ENCODE measurements around the gene ABHD16A. TPM values are rescaled to one million over a fixed set of nuclear protein-coding genes. Genes with fewer than 3 reads are reported as not detected.

Gene ABHD16A
- total RNA-seq, 1 donor from 2014 or later, result 21.3 TPM

DNA sequence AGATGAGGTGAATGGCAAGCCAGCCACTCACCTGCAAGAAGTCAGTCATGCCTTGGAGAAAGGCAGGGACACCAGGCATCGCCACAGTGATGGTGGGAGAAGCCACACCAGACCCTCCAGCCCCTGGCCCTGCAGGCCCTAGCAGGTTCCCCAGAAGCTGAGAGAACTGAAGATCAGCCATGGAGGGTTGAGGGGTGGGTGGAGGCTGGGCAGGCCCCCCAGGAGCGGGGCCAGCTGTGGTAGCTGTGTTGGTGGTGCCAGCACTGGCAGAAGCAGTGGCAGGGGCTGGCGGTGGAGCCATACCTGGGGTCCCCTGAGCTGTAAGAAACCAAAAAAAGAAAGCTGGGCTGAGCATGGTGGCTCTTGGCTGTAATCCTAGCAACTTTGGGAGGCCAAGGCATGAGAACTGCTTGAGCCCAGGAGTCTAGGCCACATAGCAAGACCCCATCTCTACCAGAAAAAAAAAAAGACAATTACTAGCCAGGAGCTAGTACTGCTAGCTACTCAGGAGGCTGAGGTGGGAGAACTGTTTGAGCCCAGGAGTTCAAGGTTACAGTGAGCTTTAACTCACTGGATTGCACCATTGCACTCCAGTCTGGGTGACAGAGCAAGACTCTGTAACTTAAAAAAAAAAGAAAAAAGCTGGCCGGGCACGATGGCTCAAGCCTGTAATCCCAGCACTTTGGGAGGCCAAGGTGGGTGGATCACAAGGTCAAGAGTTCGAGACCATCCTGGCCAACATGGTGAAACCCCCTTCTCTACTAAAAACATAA lies 60.1 kb downstream of the ABHD16A start:
- TF ChIP-seq, protein P1, sequence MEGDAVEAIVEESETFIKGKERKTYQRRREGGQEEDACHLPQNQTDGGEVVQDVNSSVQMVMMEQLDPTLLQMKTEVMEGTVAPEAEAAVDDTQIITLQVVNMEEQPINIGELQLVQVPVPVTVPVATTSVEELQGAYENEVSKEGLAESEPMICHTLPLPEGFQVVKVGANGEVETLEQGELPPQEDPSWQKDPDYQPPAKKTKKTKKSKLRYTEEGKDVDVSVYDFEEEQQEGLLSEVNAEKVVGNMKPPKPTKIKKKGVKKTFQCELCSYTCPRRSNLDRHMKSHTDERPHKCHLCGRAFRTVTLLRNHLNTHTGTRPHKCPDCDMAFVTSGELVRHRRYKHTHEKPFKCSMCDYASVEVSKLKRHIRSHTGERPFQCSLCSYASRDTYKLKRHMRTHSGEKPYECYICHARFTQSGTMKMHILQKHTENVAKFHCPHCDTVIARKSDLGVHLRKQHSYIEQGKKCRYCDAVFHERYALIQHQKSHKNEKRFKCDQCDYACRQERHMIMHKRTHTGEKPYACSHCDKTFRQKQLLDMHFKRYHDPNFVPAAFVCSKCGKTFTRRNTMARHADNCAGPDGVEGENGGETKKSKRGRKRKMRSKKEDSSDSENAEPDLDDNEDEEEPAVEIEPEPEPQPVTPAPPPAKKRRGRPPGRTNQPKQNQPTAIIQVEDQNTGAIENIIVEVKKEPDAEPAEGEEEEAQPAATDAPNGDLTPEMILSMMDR (IDR thresholded peaks at IDR 0.05), result no peak
- TF ChIP-seq EZH2 (IDR thresholded peaks at IDR 0.05) (no peak), EZH2phosphoT487 (IDR thresholded peaks at IDR 0.05) (no peak)
- Histone ChIP-seq H3K27me3 (no peaks in the 10 kb centered on the region), H3K36me3 (no peaks in the 10 kb centered on the region), H4K20me1 (ENCODE audit: low read depth) (peaks cover 15% of the 10 kb centered on the region), H3K4me1 (no peaks in the 10 kb centered on the region), H3K4me2 (no peak overlapping the region), H3K9me3 (ENCODE audit: low read depth) (no peaks in the 10 kb centered on the region), H3F3A (ENCODE audit: low read depth) (peaks cover 25% of the 10 kb centered on the region), H3K9ac (no peak overlapping the region), H3K79me2 (ENCODE audit: low read depth) (no peaks in the 10 kb centered on the region), H3K4me3 (no peak overlapping the region), H2AFZ (replicated peaks) (no peak overlapping the region), H3K27ac (no peak overlapping the region)
- no peaks in the 10 kb centered on the region for H3K9me3 Mint-ChIP-seq
- DNase-seq (ENCODE audit: low spot score), result no peak
- H3K4me3 Mint-ChIP-seq, result no peak overlapping the region
- H3K27me3 Mint-ChIP-seq (ENCODE audit: insufficient read depth, low read depth), result peaks cover under 1% of the 10 kb centered on the region
- peaks cover 43% of the 10 kb centered on the region for H3K36me3 Mint-ChIP-seq
- no peaks in the 10 kb centered on the region for H3K4me1 Mint-ChIP-seq
- H3K27ac Mint-ChIP-seq, result no peak overlapping the region

DNA sequence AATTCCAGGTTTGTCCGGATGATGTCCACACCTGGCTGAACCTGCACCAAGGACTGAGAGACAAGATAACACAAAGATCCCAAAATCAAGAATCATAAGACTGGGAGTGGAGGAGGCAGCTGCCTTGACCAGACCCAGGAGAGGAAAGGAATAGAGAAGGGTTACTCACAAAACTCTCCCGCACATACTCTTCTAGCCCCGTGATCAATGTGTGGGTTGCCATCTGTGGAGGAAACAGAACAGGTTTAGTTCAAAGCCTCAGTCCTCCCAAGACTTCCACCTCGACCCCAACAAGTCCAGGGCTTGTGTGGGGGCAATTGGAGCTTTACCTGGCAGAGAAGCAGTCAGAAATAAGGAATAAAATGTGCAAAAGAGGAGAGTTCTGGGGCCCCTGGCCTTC lies 61.8 kb downstream of the ABHD16A start:
- Histone ChIP-seq H3K36me3 (no peaks in the 10 kb centered on the region), H3F3A (ENCODE audit: low read depth) (peaks cover 41% of the 10 kb centered on the region), H3K9me3 (ENCODE audit: low read depth) (no peaks in the 10 kb centered on the region), H3K79me2 (ENCODE audit: low read depth) (no peaks in the 10 kb centered on the region), H2AFZ (replicated peaks) (no peak overlapping the region), H3K4me3 (no peak overlapping the region), H3K4me2 (no peak overlapping the region), H3K9ac (no peak overlapping the region), H4K20me1 (ENCODE audit: low read depth) (peaks cover 23% of the 10 kb centered on the region), H3K27ac (no peak overlapping the region), H3K4me1 (no peaks in the 10 kb centered on the region), H3K27me3 (no peaks in the 10 kb centered on the region)
- H3K36me3 Mint-ChIP-seq, result peaks cover 43% of the 10 kb centered on the region
- no peak for TF ChIP-seq EZH2phosphoT487 (IDR thresholded peaks at IDR 0.05)
- no peaks in the 10 kb centered on the region for H3K9me3 Mint-ChIP-seq
- H3K4me1 Mint-ChIP-seq, result no peaks in the 10 kb centered on the region
- no peak overlapping the region for H3K4me3 Mint-ChIP-seq
- H3K27ac Mint-ChIP-seq, result no peak overlapping the region
- H3K27me3 Mint-ChIP-seq (ENCODE audit: insufficient read depth, low read depth), result peaks cover 2% of the 10 kb centered on the region
- DNase-seq (ENCODE audit: low spot score), result no peak

DNA sequence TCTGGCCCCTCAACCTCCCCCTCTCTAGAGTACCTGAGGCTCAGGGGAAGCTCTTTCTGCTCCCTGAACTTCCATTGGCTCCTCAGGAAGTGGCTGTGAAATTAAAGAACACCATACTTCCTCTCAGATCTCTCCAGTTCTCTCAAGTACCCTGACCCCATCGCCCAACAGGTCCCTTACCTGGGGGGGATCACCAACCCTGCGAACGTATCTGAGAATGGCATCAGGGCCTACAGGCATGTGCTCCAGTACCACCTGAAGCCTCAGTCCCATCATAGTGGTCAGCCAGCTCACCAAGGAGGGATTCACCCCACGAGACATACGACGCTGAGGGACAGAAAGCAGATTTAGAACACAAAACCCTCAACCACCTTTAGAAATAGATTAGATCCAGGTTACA lies 62.5 kb downstream of the ABHD16A start:
- H4K20me1 ChIP-seq (ENCODE audit: low read depth), result peaks cover 29% of the 10 kb centered on the region
- no peaks in the 10 kb centered on the region for H3K4me1 ChIP-seq
- no peak overlapping the region for H3K4me2 ChIP-seq
- H3F3A ChIP-seq (ENCODE audit: low read depth), result peaks cover 47% of the 10 kb centered on the region
- DNase-seq (ENCODE audit: low spot score), result no peak
- H3K9ac ChIP-seq, result no peak overlapping the region
- Mint-ChIP-seq H3K36me3 (peaks cover 45% of the 10 kb centered on the region), H3K9me3 (no peaks in the 10 kb centered on the region), H3K4me1 (no peaks in the 10 kb centered on the region), H3K27ac (no peak overlapping the region), H3K4me3 (no peak overlapping the region), H3K27me3 (ENCODE audit: insufficient read depth, low read depth) (peaks cover 2% of the 10 kb centered on the region)
- no peaks in the 10 kb centered on the region for H3K9me3 ChIP-seq (ENCODE audit: low read depth)
- H3K4me3 ChIP-seq, result no peak overlapping the region
- H3K27ac ChIP-seq, result no peak overlapping the region
- no peak for TF ChIP-seq EZH2 (IDR thresholded peaks at IDR 0.05)
- TF ChIP-seq, protein P1 (IDR thresholded peaks at IDR 0.05), result no peak
- TF ChIP-seq EZH2phosphoT487 (IDR thresholded peaks at IDR 0.05), result no peak
- H2AFZ ChIP-seq (replicated peaks), result no peak overlapping the region
- H3K79me2 ChIP-seq (ENCODE audit: low read depth), result no peaks in the 10 kb centered on the region
- no peaks in the 10 kb centered on the region for H3K27me3 ChIP-seq
- no peaks in the 10 kb centered on the region for H3K36me3 ChIP-seq

DNA sequence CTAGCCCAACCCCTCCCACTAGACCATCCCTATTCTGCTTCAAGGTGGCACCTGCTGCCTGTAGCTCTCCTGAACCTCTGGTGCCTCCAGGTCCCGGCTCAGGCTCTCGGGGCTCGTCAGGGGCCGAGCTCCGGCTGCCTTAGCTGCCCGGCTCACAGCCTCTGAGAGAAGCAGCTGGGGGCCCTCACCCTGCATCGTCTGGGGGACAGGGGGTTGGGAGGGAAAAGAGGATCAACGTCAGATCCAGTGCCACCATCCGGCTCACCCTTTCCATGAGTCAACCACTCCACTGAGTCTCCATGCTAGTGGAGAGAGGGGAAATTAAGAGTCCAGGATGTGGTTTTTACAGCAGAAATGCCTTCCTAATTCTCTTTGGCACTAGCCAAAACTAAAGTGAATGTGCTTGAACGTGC lies 63.7 kb downstream of the ABHD16A start:
- H3K4me3 ChIP-seq, result no peak overlapping the region
- H3K4me2 ChIP-seq, result no peak overlapping the region
- H2AFZ ChIP-seq (replicated peaks), result no peak overlapping the region
- H3K9ac ChIP-seq, result no peak overlapping the region
- no peaks in the 10 kb centered on the region for H3K79me2 ChIP-seq (ENCODE audit: low read depth)
- H4K20me1 ChIP-seq (ENCODE audit: low read depth), result peaks cover 40% of the 10 kb centered on the region
- Mint-ChIP-seq H3K4me1 (no peaks in the 10 kb centered on the region), H3K36me3 (peaks cover 43% of the 10 kb centered on the region), H3K9me3 (no peaks in the 10 kb centered on the region), H3K27me3 (ENCODE audit: insufficient read depth, low read depth) (peaks cover 2% of the 10 kb centered on the region), H3K4me3 (no peak overlapping the region), H3K27ac (no peak overlapping the region)
- no peak overlapping the region for H3K27ac ChIP-seq
- DNase-seq (ENCODE audit: low spot score), result no peak
- H3K27me3 ChIP-seq, result no peaks in the 10 kb centered on the region
- H3F3A ChIP-seq (ENCODE audit: low read depth), result peaks cover 58% of the 10 kb centered on the region
- no peaks in the 10 kb centered on the region for H3K36me3 ChIP-seq
- TF ChIP-seq, protein P1 (IDR thresholded peaks at IDR 0.05), result no peak
- TF ChIP-seq EZH2 (IDR thresholded peaks at IDR 0.05), result no peak
- TF ChIP-seq EZH2phosphoT487 (IDR thresholded peaks at IDR 0.05), result no peak
- H3K4me1 ChIP-seq, result no peaks in the 10 kb centered on the region
- H3K9me3 ChIP-seq (ENCODE audit: low read depth), result no peaks in the 10 kb centered on the region

Data from neural progenitor cell (in vitro differentiated cells).